Fibroblast of villous mesenchyme (primary cell): ENCODE results near the gene KLHL33. TPM values are rescaled to one million over a fixed set of nuclear protein-coding genes. Genes with fewer than 3 reads are reported as not detected.

Experiments used
- DNase-seq: peaks from one replicate; pipeline ENCODE4 v3.0.0-alpha.2; 2010; ENCODE audit warnings: low read depth
- H3K4me3 ChIP-seq: 2 replicates; pipeline ENCODE4 v1.5.1; 2011; ENCODE audit warnings: low read depth, mild to moderate bottlenecking, low read length
- total RNA-seq: library from RNA; depleted of rRNA; stranded (reverse); fragments of >200 nt; gene quantifications from 2 replicates; pipeline ENCODE4 v1.2.3, GENCODE V29; 2012
- TF ChIP-seq, protein P1 (sequence below): IDR thresholded peaks from 2 replicates; pipeline ENCODE4 v1.5.1; 2012; ENCODE audit warnings: low read depth, mild to moderate bottlenecking, low read length; ENCODE audit not compliant: insufficient read depth

KLHL33 gene
- total RNA-seq, 1 donor, result 0.43 TPM

DNA sequence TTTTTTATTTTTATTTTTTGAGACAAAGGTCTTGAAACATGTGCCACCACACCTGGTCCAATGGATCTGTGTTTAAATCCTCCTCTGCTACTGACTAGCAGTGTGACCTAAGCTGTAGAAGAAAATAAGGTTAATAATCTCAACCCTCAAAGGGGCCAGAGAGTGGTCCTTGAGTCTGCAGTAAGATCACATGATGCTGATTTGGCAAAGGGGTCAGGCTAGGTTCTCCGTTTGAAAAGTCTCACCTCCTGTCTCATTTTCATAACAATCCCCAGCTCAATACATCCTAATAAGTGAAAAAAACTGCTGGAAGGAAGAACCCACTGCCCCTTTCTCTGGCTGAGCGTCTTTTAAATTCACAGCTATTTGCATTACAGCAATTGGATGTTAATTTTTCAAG is 14.7 kb downstream of the KLHL33 start:
- no peak overlapping the region for H3K4me3 ChIP-seq
- TF ChIP-seq, protein P1, sequence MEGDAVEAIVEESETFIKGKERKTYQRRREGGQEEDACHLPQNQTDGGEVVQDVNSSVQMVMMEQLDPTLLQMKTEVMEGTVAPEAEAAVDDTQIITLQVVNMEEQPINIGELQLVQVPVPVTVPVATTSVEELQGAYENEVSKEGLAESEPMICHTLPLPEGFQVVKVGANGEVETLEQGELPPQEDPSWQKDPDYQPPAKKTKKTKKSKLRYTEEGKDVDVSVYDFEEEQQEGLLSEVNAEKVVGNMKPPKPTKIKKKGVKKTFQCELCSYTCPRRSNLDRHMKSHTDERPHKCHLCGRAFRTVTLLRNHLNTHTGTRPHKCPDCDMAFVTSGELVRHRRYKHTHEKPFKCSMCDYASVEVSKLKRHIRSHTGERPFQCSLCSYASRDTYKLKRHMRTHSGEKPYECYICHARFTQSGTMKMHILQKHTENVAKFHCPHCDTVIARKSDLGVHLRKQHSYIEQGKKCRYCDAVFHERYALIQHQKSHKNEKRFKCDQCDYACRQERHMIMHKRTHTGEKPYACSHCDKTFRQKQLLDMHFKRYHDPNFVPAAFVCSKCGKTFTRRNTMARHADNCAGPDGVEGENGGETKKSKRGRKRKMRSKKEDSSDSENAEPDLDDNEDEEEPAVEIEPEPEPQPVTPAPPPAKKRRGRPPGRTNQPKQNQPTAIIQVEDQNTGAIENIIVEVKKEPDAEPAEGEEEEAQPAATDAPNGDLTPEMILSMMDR, result no peak
- no peak for DNase-seq

DNA sequence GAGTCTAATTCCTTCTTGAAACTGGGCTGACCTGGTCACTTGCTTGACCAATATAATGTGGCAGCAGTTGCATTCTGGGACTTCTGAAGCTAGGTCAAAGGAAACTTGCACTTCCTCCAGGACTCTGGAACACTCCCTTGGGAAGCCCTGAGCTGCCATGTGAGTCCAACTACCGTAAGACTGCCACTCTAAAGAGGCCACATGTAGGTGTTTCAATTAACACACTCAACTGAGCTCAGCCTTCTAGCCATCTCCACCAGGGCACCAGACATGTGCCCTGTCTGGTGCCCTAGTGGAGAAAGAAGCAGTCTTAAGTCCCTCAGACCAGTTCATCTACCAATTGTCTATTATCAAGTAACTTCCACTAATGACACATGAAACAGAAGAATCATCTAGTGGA is 16.5 kb downstream of the KLHL33 start:
- no peak for DNase-seq
- TF ChIP-seq, protein P1, result no peak
- no peak overlapping the region for H3K4me3 ChIP-seq

DNA sequence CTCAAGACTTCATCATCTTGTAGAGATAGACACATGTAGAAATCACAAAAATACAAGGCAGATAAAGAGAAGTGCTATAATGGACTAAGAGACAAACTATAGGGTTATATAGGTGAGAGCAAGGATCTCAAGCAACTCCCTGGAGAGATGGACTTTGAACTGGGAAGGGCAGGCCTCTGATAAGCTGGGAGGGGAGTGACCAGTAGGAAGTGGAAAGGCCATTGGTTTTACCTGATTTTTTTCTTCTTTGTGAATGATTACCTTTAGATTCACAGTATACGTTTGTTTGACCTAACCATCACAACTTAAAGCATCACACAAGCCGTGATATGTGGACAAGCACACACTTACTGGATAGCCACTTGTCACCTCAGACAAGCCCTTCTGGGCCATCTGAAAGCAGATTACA is 17.5 kb downstream of the KLHL33 start:
- TF ChIP-seq, protein P1, result no peak
- no peak overlapping the region for H3K4me3 ChIP-seq
- no peak for DNase-seq

DNA sequence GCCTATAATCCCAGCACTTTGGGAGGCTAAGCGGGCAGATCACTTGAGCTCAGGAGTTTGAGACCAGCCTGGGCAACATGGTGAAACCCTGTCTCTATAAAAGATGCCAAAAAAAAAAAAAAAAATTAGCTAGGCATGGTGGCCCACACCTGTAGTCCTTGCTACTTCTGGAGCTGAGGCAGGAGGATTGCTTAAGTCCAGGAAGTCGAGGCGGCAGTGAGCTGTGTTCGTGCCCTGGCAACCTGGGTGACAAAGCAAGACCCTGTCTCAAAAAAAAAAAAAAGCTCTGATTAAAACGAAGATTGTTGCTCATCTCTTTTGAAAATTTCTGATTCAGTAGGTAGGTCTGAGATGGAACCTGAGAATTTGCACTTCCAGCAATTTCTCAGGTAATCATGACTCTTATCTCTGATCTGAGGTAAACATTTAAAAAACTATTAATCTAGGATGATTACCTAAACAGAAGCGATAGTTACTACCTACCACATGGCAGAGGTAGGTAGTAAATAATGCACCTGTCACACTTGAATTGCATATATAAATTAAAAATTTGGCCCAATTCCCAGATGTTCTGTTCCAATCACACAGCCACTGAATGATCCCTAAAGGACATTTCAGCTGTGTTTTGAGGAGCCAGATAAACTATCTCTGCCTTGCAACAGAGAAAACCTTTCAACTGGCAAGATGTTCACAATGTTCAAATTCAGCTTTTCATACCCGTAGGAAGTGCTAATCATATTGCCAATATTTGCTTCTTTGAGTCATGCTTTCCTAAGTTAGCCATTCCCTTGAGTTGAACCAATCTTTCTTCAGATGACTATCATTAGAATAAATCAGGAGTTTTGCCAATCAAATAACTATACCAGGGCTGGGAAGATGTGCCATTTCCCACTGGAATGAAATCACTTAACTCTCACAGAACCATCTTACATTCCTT is 18.4 kb downstream of the KLHL33 start:
- H3K4me3 ChIP-seq, result no peak overlapping the region
- TF ChIP-seq, protein P1, result no peak
- DNase-seq, result no peak

DNA sequence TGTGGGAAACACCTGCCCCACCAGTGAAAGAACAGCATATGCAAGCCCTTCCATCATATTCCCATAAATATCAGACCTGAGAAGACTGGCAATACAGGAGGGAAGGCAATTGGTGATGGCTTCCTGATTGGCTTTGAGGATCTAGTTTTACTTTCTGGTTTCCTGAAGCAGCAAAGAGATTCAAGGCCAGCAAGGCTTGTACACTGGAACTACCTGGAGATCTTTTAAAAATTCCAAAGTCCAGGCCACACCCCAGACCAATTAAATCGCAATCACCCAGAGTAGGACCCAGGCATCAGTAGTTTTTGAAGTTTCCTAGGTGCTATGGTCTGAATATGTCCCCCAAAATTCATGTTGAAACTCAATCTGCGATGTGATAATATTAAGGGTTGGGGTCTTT is 19.7 kb downstream of the KLHL33 start:
- TF ChIP-seq, protein P1, result no peak
- H3K4me3 ChIP-seq, result no peak overlapping the region
- DNase-seq, result no peak

DNA sequence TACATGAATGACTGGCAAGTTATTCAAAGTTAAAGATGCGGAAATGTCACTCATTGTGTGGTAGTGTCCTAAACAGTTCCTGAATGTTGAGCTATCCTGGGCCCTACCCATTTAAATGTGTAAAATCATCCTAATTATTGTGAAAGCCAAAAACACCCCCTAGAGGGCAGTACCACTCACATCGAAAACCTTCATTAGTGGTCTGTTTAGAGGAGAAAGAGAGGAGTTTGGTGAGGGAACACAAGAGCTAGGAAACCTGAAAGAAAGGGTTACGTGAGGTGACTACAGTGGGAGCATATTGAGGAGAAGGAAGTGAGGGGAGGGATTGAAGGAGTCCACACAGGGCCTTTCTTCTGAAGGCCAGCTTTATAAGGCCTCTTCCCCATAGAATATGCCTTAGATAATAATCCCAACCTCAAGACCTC is 20.2 kb downstream of the KLHL33 start:
- peak; percentile 61 for DNase-seq
- no peak overlapping the region for H3K4me3 ChIP-seq
- TF ChIP-seq, protein P1, result peak; percentile 73

DNA sequence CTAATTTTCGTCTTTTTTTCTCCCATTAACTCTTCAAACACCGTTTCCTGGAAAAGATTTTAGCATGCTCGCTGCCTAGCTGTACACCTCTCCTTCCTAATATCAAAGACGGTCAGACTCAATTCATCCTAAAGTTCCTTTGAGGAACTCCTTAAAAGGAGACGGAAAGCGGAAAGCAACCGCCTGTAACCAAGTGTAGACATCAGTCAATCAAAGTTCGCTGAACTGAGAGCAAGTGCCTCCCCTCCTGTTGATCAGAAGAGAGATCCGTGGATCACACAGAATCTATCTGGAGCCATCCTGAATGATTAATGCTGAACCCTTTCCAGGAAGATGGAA is 22.3 kb downstream of the KLHL33 start:
- no peak for DNase-seq
- TF ChIP-seq, protein P1, result no peak
- H3K4me3 ChIP-seq, result peak overlapping the region; percentile 94
